GM18873 (cell line): Measurements from ENCODE around the gene ZC3H7B.
"Not testable (repeated sequence)": the region's sequence is repeated elsewhere in the genome, so short reads cannot be mapped to it uniquely, and the experiment has no call there.

Experiments used
- ATAC-seq: cut with Tn5 transposase; IDR thresholded peaks from one replicate; pipeline ENCODE4 v1.9.1; 2021; ENCODE audit warnings: mild to moderate bottlenecking, moderate library complexity, moderate number of reproducible peaks; ENCODE audit not compliant: unreplicated experiment, low FRiP score

ZC3H7B gene

GRCh38 chr22:41369837-41370236 is 68.5 kb downstream of the ZC3H7B start:
- no peak for ATAC-seq

GRCh38 chr22:41377846-41378245 is 76.5 kb downstream of the ZC3H7B start:
- no peak for ATAC-seq

GRCh38 chr22:41380993-41381328 is 79.6 kb downstream of the ZC3H7B start:
- peak; percentile 14 for ATAC-seq

- peak; percentile 78 for ATAC-seq
These were observed 80.2 kb downstream of the ZC3H7B start, which contains the start of gene TEF for GRCh38 chr22:41381329-41382097. TEF (plus strand) TSS chr22:41381942; CDS start chr22:41382045, 103 bp downstream.

DNA sequence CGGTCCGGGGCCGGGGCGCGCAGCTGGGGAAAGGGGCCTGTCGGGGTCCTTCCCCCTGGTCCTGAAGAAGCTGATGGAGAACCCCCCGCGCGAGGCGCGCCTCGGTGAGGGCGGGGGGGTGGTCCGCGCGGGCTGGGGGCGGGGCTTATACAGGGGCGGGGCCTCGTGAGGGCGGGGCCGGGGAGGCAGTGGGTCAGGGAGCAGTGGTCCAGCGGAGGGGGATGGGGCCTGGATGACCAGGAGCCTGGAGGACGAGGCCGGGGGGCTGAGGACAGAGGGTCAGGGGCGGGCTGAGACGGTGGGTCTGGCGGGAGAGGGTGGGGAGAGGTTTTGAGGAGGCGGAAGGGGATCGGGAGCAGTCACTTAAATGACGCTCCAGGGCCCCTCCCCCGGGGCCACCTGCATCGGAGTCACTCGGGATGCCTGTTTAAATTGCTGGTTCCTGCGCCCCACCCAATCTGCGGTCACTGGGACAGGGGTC is 80.8 kb downstream of the ZC3H7B start:
- no peak for ATAC-seq

- no peak for ATAC-seq
These were observed 81.3 kb downstream of the ZC3H7B start for GRCh38 chr22:41382610-41383009.

GRCh38 chr22:41383085-41383484 is 81.8 kb downstream of the ZC3H7B start:
- no peak for ATAC-seq

DNA sequence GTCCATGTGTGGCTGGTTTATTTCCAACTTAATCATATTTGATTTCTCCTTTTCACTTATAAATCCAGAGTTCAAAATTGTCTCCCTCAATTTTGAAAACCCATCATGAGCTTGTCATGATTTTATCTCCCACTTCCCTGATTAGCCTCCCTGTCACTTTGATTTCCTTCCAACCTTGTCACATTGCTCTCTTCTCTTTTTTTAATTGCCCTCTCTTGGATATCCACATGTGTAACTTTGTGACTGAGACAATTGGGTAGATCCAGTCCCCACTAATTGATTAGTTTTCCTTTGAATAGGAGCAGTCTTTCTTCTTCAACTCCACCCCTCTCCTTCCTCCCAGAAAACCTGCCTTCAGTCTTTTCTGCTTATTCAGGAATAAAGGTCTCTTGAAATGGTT is 82.8 kb downstream of the ZC3H7B start:
- ATAC-seq = no peak

DNA sequence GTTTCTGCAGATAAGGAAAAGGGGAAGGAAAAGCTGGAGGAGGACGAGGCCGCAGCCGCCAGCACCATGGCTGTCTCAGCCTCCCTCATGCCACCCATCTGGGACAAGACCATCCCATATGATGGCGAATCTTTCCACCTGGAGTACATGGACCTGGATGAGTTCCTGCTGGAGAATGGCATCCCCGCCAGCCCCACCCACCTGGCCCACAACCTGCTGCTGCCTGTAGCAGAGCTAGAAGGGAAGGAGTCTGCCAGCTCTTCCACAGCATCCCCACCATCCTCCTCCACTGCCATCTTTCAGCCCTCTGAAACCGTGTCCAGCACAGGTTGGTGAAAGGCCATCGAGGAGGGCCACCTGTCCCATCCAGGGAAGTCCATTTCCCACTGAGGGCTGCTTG is 86.0 kb downstream of the ZC3H7B start:
- no peak for ATAC-seq

GRCh38 chr22:41394012-41394356 is 92.7 kb downstream of the ZC3H7B start:
- ATAC-seq = no peak

DNA sequence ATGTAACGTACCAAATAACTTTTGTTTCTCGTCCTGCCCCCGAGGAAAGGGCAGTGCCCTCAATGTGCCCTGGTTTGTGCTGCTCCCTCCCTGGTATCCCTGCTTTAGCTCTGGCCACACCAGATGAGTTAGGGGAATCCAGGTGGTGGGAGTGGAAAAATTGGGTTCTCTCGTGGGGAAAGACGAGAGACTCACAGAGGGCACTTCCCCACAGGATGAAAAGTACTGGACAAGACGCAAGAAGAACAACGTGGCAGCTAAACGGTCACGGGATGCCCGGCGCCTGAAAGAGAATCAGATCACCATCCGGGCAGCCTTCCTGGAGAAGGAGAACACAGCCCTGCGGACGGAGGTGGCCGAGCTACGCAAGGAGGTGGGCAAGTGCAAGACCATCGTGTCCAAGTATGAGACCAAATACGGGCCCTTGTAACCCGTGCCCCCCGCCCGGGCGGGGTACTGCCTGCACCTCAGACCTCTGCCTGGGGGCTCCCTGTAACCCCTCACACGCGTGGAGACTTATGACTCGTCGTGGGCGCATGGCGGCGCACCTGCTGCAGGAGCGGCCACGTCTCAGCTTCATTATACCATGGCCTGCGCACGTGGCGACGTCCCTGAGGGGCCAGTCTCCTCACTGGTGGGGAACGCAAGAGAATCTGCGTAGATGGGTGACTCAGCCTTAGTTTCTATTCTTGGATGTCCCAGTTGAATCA is 94.4 kb downstream of the ZC3H7B start:
- no peak for ATAC-seq

GRCh38 chr22:41397143-41397811 is 96.0 kb downstream of the ZC3H7B start:
- no peak for ATAC-seq

DNA sequence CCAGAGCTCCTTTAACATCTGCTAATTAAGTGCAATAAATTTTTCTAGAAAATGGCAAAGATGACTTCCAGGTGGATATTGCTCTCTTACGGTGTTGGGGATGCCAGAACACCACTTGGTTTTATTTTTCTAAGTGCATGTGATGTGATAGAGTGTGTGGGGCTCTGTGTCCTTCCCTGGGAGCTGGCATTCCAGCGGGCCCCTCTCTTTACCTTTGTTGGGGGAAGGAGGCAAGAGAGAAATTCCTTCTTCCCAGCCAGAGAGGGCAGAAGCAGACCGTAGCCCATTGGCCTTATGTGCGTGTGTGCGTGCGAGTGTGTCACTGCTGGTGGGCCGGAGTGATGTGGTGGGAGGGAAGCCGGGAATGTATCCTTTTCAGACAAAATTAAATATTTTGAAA is 97.6 kb downstream of the ZC3H7B start:
- ATAC-seq = no peak

- no peak for ATAC-seq
These were observed 100.7 kb downstream of the ZC3H7B start for GRCh38 chr22:41401781-41402648.

- ATAC-seq = not testable (repeated sequence)
These were observed 101.5 kb downstream of the ZC3H7B start for GRCh38 chr22:41402851-41403250.

DNA sequence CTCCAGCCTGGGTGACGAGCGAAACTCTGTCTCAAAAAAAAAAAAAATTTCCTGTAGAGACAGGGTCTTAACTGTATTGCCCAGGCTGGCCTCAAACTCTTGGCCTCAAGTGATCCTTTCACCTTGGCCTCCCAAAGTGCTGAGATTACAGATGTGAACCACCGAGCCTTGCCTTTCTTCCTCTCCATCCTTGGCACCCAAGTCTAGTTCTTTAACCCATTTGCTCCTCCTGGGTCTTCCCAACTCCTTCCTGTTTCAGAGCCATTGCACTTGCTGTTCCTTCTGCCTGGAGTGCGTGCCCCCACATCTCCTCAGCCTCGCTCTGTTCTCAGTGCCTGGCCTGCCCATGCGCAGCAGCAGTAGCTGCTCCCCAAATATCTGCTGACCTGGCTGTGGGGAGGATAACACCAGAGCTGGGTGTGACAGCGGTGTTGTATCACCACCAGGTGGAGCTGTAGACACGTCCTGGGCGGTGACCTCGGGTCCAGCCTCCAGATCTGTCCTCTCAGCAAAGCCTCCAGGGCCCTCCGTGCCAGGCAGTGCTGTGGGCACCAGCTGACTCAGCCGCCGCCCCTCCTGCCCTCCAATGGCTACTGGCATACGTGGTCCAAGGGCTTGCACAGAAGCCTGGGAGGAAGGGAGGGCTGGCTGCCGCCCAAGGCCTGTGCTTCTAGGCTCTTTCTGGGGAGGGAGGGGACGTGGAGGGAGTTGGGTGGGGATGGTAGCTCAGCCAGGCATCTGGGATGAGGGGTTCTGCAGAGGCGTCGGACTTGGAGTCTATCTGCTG is 102.4 kb downstream of the ZC3H7B start:
- ATAC-seq = peak; percentile 72

GRCh38 chr22:41405588-41405987 is 104.3 kb downstream of the ZC3H7B start:
- no peak for ATAC-seq

- no peak for ATAC-seq
These were observed 105.1 kb downstream of the ZC3H7B start for GRCh38 chr22:41406410-41406809.

- ATAC-seq = no peak
These were observed 106.1 kb downstream of the ZC3H7B start for GRCh38 chr22:41407433-41407832.

DNA sequence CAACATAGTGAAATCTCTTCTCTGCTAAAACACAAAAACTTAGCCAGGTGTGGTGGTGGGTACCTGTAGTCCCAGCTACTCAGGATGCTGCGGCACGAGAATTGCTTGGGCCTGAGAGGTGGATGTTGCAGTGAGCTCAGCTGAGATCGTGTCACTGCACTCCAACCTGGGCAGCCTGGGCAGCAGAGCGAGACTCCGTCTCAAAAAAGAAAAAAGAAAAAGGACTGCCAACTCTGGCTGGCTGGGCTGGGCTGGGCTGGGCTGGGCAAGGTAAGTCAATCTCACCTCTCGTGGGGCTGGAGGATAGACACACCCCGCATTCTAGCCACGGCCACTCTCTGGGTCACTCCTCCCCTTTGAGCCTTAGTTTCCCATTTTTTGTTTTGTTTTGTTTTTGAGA is 107.3 kb downstream of the ZC3H7B start:
- no peak for ATAC-seq
